Activated CD4-positive, alpha-beta T cell treated with anti-CD3 and anti-CD28 coated beads, Interleukin-2, amount 10 ng/mL, durations not matched to agents 7 days and 5 days (primary cell): ENCODE data around the gene L2HGDH. TPM values are rescaled to one million over a fixed set of nuclear protein-coding genes. Genes with fewer than 3 reads are reported as not detected.
A peak's percentile ranks its signal among the peaks of the same experiment; 100 is the strongest.
"Not testable (repeated sequence)": the region's sequence is repeated elsewhere in the genome, so short reads cannot be mapped to it uniquely, and the experiment has no call there.

Source experiments
- CTCF ChIA-PET: fragments of 350-600 bp; sonication (Branson Sonifier 250); formaldehyde crosslinking; loops from one replicate; lab custom pipeline; 2021; ENCODE audit warnings: antibody characterized with exemption; lab: Charles Lee
- POLR2A ChIA-PET: fragments of 350-600 bp; sonication (Branson Sonifier 250); formaldehyde crosslinking; loops from one replicate; lab custom pipeline; 2021; ENCODE audit warnings: antibody characterized with exemption; lab: Charles Lee
- DNase-seq: peaks from one replicate; pipeline ENCODE4 v3.0.0-alpha.2; 2020
- H3K27ac Mint-ChIP-seq: one replicate; pipeline ENCODE4 v1.8.0; 2021; ENCODE audit warnings: mild to moderate bottlenecking, moderate library complexity, mixed read lengths
- H3K27me3 Mint-ChIP-seq: one replicate; pipeline ENCODE4 v1.8.0; 2021; ENCODE audit warnings: mixed read lengths
- H3K36me3 Mint-ChIP-seq: one replicate; pipeline ENCODE4 v1.8.0; 2021; ENCODE audit warnings: low read depth, mixed read lengths
- H3K4me1 Mint-ChIP-seq: one replicate; pipeline ENCODE4 v1.8.0; 2021; ENCODE audit warnings: mixed read lengths
- H3K4me3 Mint-ChIP-seq: one replicate; pipeline ENCODE4 v1.8.0; 2021; ENCODE audit warnings: mild to moderate bottlenecking, moderate library complexity, mixed read lengths
- H3K9me3 Mint-ChIP-seq: one replicate; pipeline ENCODE4 v1.8.0; 2021; ENCODE audit warnings: mixed read lengths
- total RNA-seq, 2 experiments: library from RNA; stranded (reverse); gene quantifications; one replicate each; pipeline ENCODE4 v1.2.3, GENCODE V29; 2021

The L2HGDH gene
- 10 to 100 TPM in 1 of 2 experiments, 1 to 10 TPM in 1; 9.6 to 12.8 TPM for total RNA-seq

DNA sequence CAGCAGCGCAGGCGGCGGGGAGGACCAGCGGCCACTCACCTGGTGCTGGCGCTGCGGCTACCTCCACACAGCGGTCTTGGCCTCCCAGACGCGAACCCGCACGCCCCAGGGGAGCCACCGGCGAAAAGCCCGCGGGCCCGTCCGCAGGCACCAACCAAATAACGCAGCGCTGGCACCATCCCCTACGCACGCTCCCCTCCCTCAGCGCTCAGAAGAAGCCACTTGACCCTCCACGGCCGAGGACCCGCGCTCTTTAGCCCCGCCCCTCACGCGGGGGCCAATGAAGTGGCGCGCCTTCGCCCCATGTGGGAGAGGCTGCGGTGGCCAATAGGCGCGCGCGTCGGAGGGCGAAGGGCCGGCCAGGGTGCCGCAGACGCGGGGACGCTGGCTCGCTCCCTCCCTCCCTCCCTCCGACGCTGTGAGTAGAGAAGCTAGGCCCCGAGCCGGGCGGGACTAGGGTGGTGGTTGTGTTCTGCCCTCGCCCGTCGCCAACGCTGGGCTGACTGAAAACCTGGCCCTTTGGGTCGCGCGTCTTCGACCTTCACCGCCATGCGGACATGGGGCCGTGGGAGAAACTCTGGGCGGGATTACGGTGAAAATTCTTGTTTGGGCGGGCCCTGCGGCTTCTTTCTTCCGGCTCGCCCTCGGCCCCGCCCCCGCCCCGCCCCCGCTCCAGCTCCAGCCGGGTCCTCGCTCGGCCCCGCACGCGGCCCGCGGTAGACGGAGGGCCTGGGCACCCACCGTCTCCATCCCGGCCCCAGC, at the start of gene L2HGDH, which contains the start of gene DMAC2L:
TSS of gene L2HGDH (minus strand) at position 258 of the 762 bp plus-strand sequence. CDS start at position 179, 79 bp downstream.
TSS of gene DMAC2L (plus strand) at position 353 of the 762 bp plus-strand sequence. CDS start 9,164 bp downstream, outside the sequence.
- Mint-ChIP-seq H3K36me3 (peaks cover 32% of the 10 kb centered on the region), H3K4me3 (peak within 1 kb of the TSS; percentile 81), H3K9me3 (peaks cover 8% of the 10 kb centered on the region), H3K4me1 (peaks cover 45% of the 10 kb centered on the region), H3K27me3 (no peaks in the 10 kb centered on the region), H3K27ac (peak within 1 kb of the TSS; percentile 92)
- peak; percentile 92 for DNase-seq
- ChIA-PET CTCF (interaction anchor here (1.1 to 4.2 kb wide), 9 partner anchors 9 to 393 kb away, joined by 3 to 40 read pairs (median 3); no protein-coding TSS in a partner anchor), POLR2A (interaction anchor here (1.2 kb wide), 1 partner anchor 9 kb away, joined by 8 read pairs; no protein-coding TSS in a partner anchor)

DNA sequence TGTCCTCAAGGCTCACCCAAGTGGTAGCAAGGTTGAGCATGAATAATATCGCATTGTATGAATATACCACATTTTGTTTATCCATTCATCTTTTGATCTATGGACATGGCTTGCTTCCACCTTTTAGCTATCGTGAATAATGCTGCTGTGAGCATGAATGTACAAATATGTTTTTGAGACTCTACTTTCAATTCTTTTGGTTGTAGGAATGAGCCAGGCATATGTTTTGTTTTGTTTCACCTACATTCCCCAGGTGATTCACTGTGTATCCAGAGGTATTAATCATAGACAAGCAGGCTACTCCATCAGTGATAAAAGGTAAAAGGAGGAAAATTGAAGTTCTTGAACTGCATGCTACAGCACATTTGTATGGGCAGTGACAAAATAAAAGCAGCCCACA, 48.8 kb upstream of the L2HGDH start:
- no peak for DNase-seq
- ChIA-PET POLR2A (no interaction called here), CTCF (interaction anchor here (0.5 to 3.2 kb wide), 3 partner anchors 11 to 208 kb away, joined by 3 to 11 read pairs (median 6); no protein-coding TSS in a partner anchor)
- Mint-ChIP-seq H3K4me3 (no peak overlapping the region), H3K27me3 (no peaks in the 10 kb centered on the region), H3K9me3 (peaks cover 6% of the 10 kb centered on the region), H3K4me1 (peaks cover 38% of the 10 kb centered on the region), H3K27ac (no peak overlapping the region), H3K36me3 (peaks cover 51% of the 10 kb centered on the region)

DNA sequence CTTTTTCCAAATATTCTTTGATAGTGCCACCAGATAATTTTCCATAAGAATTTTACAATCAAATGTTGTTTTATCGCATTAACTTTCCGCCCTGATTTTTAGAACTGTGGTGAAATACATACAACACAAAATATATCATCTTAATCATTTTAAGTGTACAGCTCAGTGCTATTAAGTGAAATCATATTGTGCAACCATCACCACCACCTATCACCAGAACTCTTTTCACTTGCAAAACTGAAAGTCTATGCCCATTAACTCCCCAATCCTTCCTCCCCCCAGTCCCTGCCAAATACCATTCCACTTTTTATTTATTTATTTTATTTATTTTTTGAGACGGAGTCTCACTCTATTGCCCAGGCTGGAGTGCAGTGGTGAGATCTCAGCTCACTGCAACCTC, 48.1 kb upstream of the L2HGDH start:
- no peak overlapping the region for H3K4me3 Mint-ChIP-seq
- peaks cover 35% of the 10 kb centered on the region for H3K4me1 Mint-ChIP-seq
- POLR2A ChIA-PET: no interaction called here
- CTCF ChIA-PET: interaction anchor here (0.5 to 3.2 kb wide), 4 partner anchors 10 to 209 kb away, joined by 3 to 11 read pairs (median 4); no protein-coding TSS in a partner anchor
- H3K27ac Mint-ChIP-seq: no peak overlapping the region
- no peaks in the 10 kb centered on the region for H3K27me3 Mint-ChIP-seq
- no peak for DNase-seq
- peaks cover 6% of the 10 kb centered on the region for H3K9me3 Mint-ChIP-seq
- H3K36me3 Mint-ChIP-seq: peaks cover 56% of the 10 kb centered on the region

DNA sequence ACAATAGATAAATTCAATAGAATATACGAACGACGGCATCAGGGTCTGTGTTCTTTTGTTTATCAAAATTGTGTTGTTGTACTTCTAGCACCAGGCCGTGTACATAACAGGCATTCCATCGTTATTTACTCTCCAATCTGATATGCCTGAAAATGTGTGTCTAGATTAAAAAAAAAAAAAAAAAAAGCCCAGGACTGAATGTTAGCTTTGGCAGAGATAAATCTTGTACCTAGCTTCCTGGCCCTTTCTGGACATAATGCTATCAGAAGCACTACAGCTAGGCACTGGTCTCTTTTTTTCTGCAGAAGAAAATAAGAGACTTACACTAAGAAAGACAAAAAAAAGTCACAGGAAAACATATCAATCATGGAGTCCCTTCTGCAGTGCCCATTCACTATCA, 47.6 kb upstream of the L2HGDH start:
- no peak overlapping the region for H3K27ac Mint-ChIP-seq
- peaks cover 30% of the 10 kb centered on the region for H3K4me1 Mint-ChIP-seq
- no peak for DNase-seq
- H3K9me3 Mint-ChIP-seq: peaks cover 6% of the 10 kb centered on the region
- ChIA-PET POLR2A (no interaction called here), CTCF (interaction anchor here (1.2 to 3.2 kb wide), 3 partner anchors 10 to 32 kb away, joined by 3 to 11 read pairs (median 3); no protein-coding TSS in a partner anchor)
- peaks cover 56% of the 10 kb centered on the region for H3K36me3 Mint-ChIP-seq
- no peak overlapping the region for H3K4me3 Mint-ChIP-seq
- H3K27me3 Mint-ChIP-seq: no peaks in the 10 kb centered on the region

DNA sequence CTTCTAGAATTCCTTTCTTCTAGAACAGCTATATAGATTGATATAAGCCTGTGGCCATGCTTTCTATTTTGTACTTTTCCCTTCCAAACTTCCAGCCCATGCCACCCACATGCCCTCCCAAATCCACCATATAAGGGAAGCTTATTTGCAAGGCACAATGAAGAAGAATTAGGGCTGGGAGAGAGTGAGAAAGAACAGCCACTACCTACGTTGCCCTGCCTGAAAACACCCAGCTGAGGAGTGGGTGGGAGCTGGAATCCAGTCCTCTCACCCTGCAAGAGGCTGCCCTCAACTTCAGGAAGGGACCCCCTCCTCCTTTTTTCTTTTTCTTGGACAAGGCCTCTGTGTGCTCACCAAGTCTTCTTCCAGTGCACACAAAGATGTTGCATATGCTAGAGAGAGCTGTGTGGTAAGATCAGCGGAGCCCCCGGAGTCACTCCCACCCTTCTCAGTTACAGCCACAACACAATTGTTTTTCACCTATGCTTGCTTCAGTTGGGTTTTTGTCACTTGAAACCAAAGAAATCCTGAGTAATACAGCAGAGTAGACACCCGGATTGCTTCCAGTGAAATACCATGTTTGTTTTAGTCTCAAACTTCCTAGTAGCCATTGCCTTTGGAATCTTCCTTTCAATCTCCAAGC, 45.8 kb upstream of the L2HGDH start:
- peaks cover 18% of the 10 kb centered on the region for H3K4me1 Mint-ChIP-seq
- no peaks in the 10 kb centered on the region for H3K27me3 Mint-ChIP-seq
- ChIA-PET CTCF (interaction anchor here (1.2 kb wide), 1 partner anchor 37 kb away, joined by 4 read pairs; no protein-coding TSS in a partner anchor), POLR2A (no interaction called here)
- H3K9me3 Mint-ChIP-seq: peaks cover 6% of the 10 kb centered on the region
- H3K36me3 Mint-ChIP-seq: peaks cover 56% of the 10 kb centered on the region
- H3K4me3 Mint-ChIP-seq: no peak overlapping the region
- H3K27ac Mint-ChIP-seq: no peak overlapping the region
- DNase-seq: no peak

DNA sequence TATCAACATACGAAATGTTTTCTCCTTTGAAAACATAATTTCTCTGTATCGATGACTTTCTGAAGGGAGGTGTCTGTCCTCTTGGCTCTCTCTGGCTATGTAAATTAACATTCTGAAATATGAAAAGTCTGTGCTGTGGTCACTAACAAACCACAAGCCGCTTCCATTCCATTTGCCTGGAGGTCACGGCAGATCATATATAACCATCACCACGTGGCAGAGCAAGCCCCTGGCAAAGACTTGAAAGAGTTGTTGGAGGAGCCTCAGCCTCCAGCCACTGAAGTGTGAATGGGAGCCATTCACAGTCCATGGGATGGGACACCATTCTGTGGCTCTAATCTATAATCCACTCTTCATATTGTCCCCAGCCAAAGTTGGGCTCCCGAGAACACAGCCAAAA, 45.1 kb upstream of the L2HGDH start:
- H3K4me1 Mint-ChIP-seq: peaks cover 12% of the 10 kb centered on the region
- ChIA-PET POLR2A (no interaction called here), CTCF (interaction anchor here (1.2 kb wide), 1 partner anchor 36 kb away, joined by 4 read pairs; no protein-coding TSS in a partner anchor)
- no peaks in the 10 kb centered on the region for H3K27me3 Mint-ChIP-seq
- H3K27ac Mint-ChIP-seq: no peak overlapping the region
- peaks cover 2% of the 10 kb centered on the region for H3K9me3 Mint-ChIP-seq
- H3K36me3 Mint-ChIP-seq: peaks cover 49% of the 10 kb centered on the region
- no peak for DNase-seq
- H3K4me3 Mint-ChIP-seq: no peak overlapping the region

DNA sequence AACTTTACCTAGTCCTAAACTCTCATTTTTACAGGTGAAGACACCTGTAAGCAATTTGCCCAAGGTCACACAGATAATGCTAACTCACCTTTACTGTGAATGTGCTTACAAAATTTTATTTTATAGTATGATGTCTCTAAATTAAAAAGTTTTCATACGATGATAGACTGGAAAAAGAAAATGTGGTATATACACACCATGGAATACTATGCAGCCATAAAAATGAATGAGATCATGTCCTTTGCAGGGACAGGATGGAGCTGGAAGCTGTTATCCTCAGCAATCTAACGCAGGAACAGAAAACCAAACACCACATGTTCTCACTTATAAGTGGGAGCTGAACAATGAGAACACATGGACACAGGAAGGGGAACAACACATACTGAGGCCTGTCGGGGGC, 44.3 kb upstream of the L2HGDH start:
- H3K4me3 Mint-ChIP-seq, DNase-seq, CTCF ChIA-PET, H3K9me3 Mint-ChIP-seq, H3K27me3 Mint-ChIP-seq, POLR2A ChIA-PET, H3K27ac Mint-ChIP-seq: not testable (repeated sequence)
- peaks cover 12% of the 10 kb centered on the region for H3K4me1 Mint-ChIP-seq
- peaks cover 46% of the 10 kb centered on the region for H3K36me3 Mint-ChIP-seq

DNA sequence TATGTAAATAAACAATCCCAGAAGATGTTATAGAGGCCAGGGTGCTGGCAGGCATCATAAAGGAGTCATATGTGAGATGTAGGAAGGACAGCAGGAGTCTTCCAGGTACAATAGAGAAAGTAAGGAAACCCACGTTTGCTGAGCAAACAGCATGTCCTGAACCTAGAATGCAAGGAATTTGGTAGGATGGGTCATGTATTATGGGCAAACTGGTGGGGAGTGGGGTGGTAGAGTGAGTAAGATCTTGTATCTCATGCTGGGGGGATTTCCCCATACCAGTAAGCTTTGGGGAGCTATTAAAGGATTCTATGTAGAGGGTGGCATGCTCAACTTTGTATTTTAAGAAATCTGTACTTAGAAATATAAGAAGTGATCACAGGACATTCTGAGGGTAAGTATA, 43.7 kb upstream of the L2HGDH start:
- POLR2A ChIA-PET: no interaction called here
- DNase-seq: no peak
- no peak overlapping the region for H3K27ac Mint-ChIP-seq
- CTCF ChIA-PET: interaction anchor here (1.2 kb wide), 1 partner anchor 11 kb away, joined by 4 read pairs; no protein-coding TSS in a partner anchor
- no peak overlapping the region for H3K4me3 Mint-ChIP-seq
- H3K4me1 Mint-ChIP-seq: peaks cover 12% of the 10 kb centered on the region
- H3K9me3 Mint-ChIP-seq: peaks cover 2% of the 10 kb centered on the region
- peaks cover 42% of the 10 kb centered on the region for H3K36me3 Mint-ChIP-seq
- no peaks in the 10 kb centered on the region for H3K27me3 Mint-ChIP-seq

DNA sequence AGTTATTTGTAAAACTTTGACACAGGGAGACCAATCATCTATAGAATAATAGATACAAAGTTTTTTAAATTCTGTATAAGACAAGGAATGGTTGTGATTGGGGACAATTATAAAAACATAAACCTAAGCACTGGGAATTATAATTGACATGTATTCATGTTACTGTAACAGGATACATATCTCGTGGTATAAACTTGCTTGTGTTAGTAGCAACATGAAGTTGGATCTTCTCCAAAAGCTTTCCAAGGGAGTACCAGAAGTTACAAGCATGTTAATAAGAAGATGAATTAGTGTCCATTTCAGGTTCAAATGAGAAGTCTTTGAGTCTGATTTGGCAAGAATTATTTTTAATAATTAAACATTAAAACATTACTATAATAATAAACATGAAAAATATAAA, 42.5 kb upstream of the L2HGDH start:
- Mint-ChIP-seq H3K4me1 (peaks cover 7% of the 10 kb centered on the region), H3K4me3 (no peak overlapping the region), H3K9me3 (no peaks in the 10 kb centered on the region), H3K27ac (no peak overlapping the region), H3K36me3 (peaks cover 38% of the 10 kb centered on the region), H3K27me3 (no peaks in the 10 kb centered on the region)
- POLR2A ChIA-PET: no interaction called here
- CTCF ChIA-PET: no interaction called here
- DNase-seq: no peak

DNA sequence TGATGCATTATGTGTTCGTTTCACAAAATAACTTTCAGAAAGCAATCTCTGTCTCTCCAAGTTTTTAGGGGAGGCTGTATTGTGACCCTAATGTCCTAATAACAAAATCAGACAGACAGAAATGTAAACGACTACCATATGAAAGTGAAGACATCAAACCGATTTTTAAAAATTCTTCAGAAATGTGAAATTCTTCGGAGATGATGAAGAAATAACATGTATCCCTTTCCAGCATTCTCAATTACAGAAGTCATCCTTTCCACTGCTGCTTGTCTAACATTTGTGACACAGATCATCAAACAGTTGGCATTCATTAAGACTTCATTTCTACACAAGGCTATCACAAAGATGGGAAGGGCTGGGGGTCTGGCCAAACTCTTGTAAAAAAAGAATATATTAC, 41.1 kb upstream of the L2HGDH start:
- no peak for DNase-seq
- H3K4me3 Mint-ChIP-seq: no peak overlapping the region
- no peaks in the 10 kb centered on the region for H3K9me3 Mint-ChIP-seq
- CTCF ChIA-PET: interaction anchor here (0.6 to 0.9 kb wide), 2 partner anchors 8 to 1532 kb away, joined by 3 to 4 read pairs; no protein-coding TSS in a partner anchor
- no peaks in the 10 kb centered on the region for H3K27me3 Mint-ChIP-seq
- POLR2A ChIA-PET: no interaction called here
- H3K36me3 Mint-ChIP-seq: peaks cover 28% of the 10 kb centered on the region
- H3K27ac Mint-ChIP-seq: no peak overlapping the region
- H3K4me1 Mint-ChIP-seq: peaks cover 5% of the 10 kb centered on the region

DNA sequence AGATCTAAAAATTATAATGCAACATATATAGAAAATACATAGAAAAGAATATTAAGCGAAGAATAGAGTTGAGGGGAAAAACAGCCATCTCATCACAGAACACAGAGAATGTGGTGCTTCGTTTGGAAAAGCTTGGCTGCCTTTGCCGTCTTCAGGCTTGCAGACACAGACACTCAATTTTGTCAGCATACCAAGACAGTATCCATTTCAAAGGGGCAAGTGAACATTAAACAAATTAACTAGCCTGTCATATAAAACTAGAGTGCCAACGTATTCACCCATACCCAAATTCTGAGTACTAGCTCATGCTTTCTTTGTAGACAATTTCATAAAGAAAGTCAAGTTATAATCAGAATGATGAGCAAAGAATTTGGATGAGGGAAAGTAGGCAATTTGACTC, 40.6 kb upstream of the L2HGDH start:
- Mint-ChIP-seq H3K27ac (no peak overlapping the region), H3K4me3 (no peak overlapping the region), H3K9me3 (no peaks in the 10 kb centered on the region), H3K27me3 (no peaks in the 10 kb centered on the region), H3K36me3 (peaks cover 26% of the 10 kb centered on the region), H3K4me1 (peaks cover 5% of the 10 kb centered on the region)
- DNase-seq: no peak
- ChIA-PET POLR2A (no interaction called here), CTCF (no interaction called here)

DNA sequence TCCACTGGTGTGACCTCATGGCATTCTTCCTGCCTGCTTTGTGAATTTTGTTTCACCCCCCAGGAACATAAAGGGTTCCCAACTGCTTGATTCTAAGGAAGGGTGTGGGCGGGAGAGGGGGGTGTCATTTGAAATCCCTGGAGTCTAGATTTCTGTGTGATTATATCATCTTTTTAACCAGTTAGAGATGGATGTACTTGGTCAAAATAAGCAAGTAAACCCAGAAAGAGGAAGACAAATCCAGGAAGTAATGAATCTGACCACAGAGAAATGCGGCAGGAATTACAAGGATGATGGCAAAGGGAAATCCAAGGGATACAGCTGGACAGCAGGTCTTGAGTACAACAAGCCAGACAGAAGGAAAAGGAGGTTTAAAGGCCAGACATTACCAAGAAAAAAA, 38.9 kb upstream of the L2HGDH start:
- H3K27ac Mint-ChIP-seq: no peak overlapping the region

More for the DNA sequence above, 38.9 kb upstream of the L2HGDH start:
- H3K36me3 Mint-ChIP-seq: peaks cover 11% of the 10 kb centered on the region
- DNase-seq: no peak
- H3K27me3 Mint-ChIP-seq: no peaks in the 10 kb centered on the region
- no peak overlapping the region for H3K4me3 Mint-ChIP-seq
- ChIA-PET CTCF (interaction anchor here (0.6 to 1.4 kb wide), 5 partner anchors 11 to 30 kb away, joined by 3 to 6 read pairs (median 4); no protein-coding TSS in a partner anchor), POLR2A (no interaction called here)
- no peaks in the 10 kb centered on the region for H3K4me1 Mint-ChIP-seq
- H3K9me3 Mint-ChIP-seq: no peaks in the 10 kb centered on the region
